ENCODE data around the gene AXIN1. TPM values are rescaled to one million over a fixed set of nuclear protein-coding genes. Genes with fewer than 3 reads are reported as not detected.

AXIN1 gene
- total RNA-seq, 2 donors from 2014 or later: 16.2 to 18.4 TPM

DNA sequence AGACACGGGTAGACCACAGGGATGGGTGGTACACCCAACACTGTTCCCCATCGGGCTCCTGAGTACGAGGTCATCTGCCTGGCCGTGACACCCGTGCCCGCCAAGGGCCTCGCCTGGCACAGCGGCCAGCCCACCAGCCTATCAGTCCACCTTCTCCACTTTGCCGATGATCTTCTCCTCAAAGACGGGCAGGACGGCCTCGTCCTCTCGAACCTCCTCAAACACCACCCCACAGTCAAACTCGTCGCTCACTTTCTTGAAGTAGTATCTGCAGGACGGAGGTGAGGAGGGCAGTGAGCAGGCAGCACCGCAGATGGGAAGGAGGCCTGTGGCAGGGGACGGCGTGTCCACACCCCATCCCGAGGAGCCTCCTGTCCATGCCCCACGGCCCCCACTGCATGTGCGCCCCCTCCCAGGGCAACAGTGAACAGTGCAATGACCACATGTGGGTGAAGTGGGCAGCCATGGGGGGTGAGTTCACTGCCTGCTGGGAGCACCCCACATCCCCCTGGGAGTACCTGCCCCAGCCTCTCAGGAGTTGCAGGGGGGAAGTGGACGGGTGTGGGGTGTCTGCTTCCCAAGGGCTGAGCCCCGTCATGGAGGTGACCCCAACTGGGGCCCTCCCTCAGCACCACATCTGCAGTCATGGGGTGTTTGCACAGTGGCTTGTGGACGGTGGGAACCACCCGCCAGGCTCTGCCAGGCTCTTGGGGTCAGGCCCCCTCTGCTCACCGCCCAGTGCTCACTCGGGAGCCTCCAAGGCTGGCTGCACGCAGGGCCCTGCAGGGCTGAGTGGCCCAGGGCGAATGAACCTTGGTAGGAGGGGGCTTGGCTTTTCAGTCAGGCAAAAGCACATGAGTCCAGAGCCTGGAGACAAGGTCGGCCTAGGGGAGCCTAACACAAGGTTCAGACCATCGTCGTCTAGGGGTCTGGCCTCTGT, 64.3 kb downstream of the AXIN1 start:
- Mint-ChIP-seq H3K4me1 (no peaks in the 10 kb centered on the region), H3K9me3 (no peaks in the 10 kb centered on the region), H3K27ac (no peak overlapping the region), H3K36me3 (ENCODE audit: low read depth) (peaks cover 25% of the 10 kb centered on the region), H3K27me3 (no peaks in the 10 kb centered on the region), H3K4me3 (no peak overlapping the region)
- ATAC-seq (replicated peaks): no peak

GRCh38 chr16:287298-287811, 65.2 kb downstream of the AXIN1 start:
- Mint-ChIP-seq H3K4me1 (no peaks in the 10 kb centered on the region), H3K27ac (no peak overlapping the region), H3K36me3 (ENCODE audit: low read depth) (peaks cover 19% of the 10 kb centered on the region), H3K9me3 (no peaks in the 10 kb centered on the region), H3K4me3 (no peak overlapping the region), H3K27me3 (no peaks in the 10 kb centered on the region)
- no peak for ATAC-seq (replicated peaks)

DNA sequence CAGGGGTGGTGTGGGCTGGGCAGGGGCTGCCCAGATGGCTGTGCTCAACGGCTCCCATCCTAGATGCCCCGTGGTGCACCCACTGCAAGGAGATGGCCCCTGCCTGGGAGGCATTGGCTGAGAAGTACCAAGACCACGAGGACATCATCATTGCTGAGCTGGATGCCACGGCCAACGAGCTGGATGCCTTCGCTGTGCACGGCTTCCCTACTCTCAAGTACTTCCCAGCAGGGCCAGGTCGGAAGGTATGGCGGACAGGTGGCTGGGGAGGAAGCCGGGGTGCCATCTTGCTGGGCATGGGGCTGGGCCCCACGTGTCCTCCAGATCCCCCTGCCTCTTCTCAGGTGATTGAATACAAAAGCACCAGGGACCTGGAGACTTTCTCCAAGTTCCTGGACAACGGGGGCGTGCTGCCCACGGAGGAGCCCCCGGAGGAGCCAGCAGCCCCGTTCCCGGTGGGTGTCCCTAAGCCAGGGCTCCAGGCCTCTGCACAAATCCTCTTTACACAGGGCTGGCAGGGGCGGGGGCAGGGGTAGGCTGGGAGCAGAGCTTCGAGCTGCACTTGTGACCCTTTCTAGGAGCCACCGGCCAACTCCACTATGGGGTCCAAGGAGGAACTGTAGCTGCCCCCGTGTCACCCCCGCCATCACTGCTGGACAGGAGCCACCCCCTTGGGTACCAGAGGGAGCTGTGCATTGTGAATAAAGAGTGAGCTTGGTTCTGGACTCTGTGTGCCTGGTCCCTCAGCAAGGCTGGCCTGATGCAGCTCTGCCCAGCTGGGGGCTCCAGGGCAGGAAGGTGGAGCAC, 65.8 kb downstream of the AXIN1 start:
- Mint-ChIP-seq H3K27me3 (no peaks in the 10 kb centered on the region), H3K36me3 (ENCODE audit: low read depth) (peaks cover 14% of the 10 kb centered on the region), H3K27ac (no peak overlapping the region), H3K4me3 (no peak overlapping the region), H3K9me3 (no peaks in the 10 kb centered on the region), H3K4me1 (no peaks in the 10 kb centered on the region)
- no peak for ATAC-seq (replicated peaks)

DNA sequence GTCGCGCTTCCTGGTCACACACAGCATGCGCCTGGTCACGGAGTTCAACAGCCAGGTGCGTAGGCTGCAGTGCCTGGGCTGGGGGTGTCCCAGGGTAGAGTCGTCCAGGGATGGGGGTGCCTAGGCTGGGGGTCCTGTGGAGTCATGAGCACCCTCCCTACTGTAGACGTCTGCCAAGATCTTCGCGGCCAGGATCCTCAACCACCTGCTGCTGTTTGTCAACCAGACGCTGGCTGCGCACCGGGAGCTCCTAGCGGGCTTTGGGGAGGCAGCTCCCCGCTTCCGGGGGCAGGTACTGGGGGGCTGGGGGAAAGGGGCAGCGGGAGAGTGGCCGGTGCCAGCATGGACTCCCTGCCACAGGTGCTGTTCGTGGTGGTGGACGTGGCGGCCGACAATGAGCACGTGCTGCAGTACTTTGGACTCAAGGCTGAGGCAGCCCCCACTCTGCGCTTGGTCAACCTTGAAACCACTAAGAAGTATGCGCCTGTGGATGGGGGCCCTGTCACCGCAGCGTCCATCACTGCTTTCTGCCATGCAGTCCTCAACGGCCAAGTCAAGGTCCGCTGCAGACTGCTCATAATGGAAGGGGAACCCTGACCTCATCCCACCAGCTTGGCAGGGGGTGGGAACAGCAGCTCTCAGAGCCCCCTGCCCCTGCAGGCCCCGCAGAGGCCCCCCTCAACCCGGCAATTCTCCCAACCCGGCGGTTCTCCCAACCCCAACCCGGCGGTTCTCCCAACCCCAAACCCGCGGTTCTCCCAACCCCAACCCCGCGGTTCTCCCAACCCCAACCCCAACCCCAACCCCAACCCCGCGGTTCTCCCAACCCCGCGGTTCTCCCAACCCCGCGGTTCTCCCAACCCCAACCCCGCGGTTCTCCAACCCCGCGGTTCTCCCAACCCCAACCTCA, 67.1 kb downstream of the AXIN1 start:
- no peaks in the 10 kb centered on the region for H3K27me3 Mint-ChIP-seq
- no peak overlapping the region for H3K27ac Mint-ChIP-seq
- H3K9me3 Mint-ChIP-seq: no peaks in the 10 kb centered on the region
- peaks cover 12% of the 10 kb centered on the region for H3K36me3 Mint-ChIP-seq (ENCODE audit: low read depth)
- H3K4me1 Mint-ChIP-seq: no peaks in the 10 kb centered on the region
- no peak for ATAC-seq (replicated peaks)
- H3K4me3 Mint-ChIP-seq: no peak overlapping the region

- no peak for ATAC-seq (replicated peaks)
- Mint-ChIP-seq H3K4me1 (no peaks in the 10 kb centered on the region), H3K9me3 (no peaks in the 10 kb centered on the region), H3K36me3 (ENCODE audit: low read depth) (peaks cover 12% of the 10 kb centered on the region), H3K27ac (no peak overlapping the region), H3K4me3 (no peak overlapping the region), H3K27me3 (no peaks in the 10 kb centered on the region)
Measured at GRCh38 chr16:284204-285120, 68.1 kb downstream of the AXIN1 start.

GRCh38 chr16:283033-283805, 69.3 kb downstream of the AXIN1 start, which contains the start of gene PDIA2:
TSS of gene PDIA2 (plus strand) at chr16:283164. CDS start at chr16:283170, 6 bp downstream.
- Mint-ChIP-seq H3K27me3 (no peaks in the 10 kb centered on the region), H3K9me3 (no peaks in the 10 kb centered on the region), H3K4me3 (no peak within 1 kb of the TSS), H3K27ac (no peak within 1 kb of the TSS), H3K36me3 (ENCODE audit: low read depth) (peaks cover 6% of the 10 kb centered on the region), H3K4me1 (no peaks in the 10 kb centered on the region)
- no peak for ATAC-seq (replicated peaks)

DNA sequence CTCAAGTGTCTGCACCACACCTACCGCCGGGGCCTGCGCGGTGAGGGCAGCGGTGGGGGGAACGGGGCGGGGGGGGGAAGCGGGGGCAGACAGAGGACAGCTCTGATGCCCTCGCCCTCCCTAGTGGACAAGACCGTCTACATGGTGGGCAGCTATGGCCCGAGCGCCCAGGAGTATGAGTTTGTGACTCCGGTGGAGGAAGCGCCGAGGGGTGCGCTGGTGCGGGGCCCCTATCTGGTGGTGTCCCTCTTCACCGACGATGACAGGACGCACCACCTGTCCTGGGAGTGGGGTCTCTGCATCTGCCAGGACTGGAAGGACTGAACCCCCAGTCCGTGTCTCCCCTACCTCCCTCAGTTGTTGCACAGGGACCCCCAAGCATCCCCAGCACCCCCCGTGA, 70.0 kb downstream of the AXIN1 start:
- no peaks in the 10 kb centered on the region for H3K4me1 Mint-ChIP-seq
- H3K27ac Mint-ChIP-seq: no peak overlapping the region
- no peaks in the 10 kb centered on the region for H3K36me3 Mint-ChIP-seq (ENCODE audit: low read depth)
- H3K9me3 Mint-ChIP-seq: no peaks in the 10 kb centered on the region
- ATAC-seq (replicated peaks): no peak
- H3K4me3 Mint-ChIP-seq: no peak overlapping the region
- no peaks in the 10 kb centered on the region for H3K27me3 Mint-ChIP-seq

DNA sequence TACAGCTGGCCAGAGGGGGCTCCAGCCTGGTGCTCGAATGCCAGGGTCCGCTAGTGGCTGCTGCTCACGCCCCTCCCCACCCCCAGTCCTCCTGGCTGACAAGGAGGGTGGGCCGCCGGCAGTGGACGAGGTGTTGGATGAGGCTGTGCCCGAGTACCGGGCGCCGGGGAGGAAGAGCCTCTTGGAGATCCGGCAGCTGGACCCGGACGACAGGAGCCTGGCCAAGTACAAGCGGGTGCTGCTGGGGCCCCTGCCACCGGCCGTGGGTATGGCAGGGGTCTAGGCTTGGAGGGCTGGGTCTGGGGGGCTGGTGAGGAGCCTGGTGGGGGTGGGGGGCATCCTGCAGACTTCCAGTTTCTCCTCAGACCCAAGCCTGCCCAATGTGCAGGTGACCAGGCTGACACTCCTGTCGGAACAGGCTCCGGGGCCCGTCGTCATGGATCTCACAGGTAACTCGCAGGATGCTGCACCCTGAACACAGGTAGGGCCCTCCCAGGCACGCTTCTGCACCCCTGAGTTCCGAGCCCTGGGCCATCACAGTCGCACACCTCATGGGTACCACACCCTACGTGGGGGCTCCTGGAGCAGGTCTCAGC, 70.8 kb downstream of the AXIN1 start:
- Mint-ChIP-seq H3K4me1 (no peaks in the 10 kb centered on the region), H3K27ac (no peak overlapping the region), H3K36me3 (ENCODE audit: low read depth) (no peaks in the 10 kb centered on the region), H3K4me3 (no peak overlapping the region), H3K27me3 (no peaks in the 10 kb centered on the region), H3K9me3 (no peaks in the 10 kb centered on the region)
- ATAC-seq (replicated peaks): no peak

DNA sequence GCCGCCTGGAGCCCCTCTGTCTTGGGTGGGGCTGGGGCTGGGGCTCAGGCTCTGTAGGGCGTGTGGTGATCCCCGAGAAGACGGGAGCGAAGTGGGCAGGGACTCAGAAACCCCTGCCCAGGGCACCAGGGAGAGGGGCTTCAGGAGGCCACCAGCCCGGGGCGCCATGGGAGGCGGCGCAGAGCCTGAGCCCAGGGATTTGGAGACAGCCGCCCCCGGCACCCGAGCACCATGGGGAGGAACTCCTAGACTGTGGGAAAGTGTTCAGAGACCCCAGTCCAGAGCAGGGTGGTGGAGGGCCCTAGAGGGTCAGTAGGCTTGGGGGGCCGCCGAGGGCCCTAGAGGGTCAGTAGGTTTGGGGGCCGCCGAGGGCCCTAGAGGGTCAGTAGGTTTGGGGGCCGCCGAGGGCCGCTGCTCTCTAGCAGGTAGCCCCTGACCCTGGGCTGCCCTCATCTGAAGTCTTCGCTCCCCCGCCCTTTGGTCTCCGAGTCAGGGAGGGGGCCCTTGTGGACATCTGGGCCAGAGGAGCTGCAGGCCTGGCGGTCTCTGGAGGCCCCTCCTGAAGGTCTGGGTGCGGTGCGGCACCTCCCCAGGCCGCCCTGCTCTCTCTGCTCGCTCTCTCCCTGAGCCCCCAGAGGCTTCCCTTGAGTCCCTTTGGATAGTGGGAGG, 71.4 kb downstream of the AXIN1 start:
- peaks cover 3% of the 10 kb centered on the region for H3K27me3 Mint-ChIP-seq
- no peaks in the 10 kb centered on the region for H3K4me1 Mint-ChIP-seq
- ATAC-seq (replicated peaks): no peak
- no peak overlapping the region for H3K4me3 Mint-ChIP-seq
- no peak overlapping the region for H3K27ac Mint-ChIP-seq
- no peaks in the 10 kb centered on the region for H3K9me3 Mint-ChIP-seq
- H3K36me3 Mint-ChIP-seq (ENCODE audit: low read depth): no peaks in the 10 kb centered on the region

DNA sequence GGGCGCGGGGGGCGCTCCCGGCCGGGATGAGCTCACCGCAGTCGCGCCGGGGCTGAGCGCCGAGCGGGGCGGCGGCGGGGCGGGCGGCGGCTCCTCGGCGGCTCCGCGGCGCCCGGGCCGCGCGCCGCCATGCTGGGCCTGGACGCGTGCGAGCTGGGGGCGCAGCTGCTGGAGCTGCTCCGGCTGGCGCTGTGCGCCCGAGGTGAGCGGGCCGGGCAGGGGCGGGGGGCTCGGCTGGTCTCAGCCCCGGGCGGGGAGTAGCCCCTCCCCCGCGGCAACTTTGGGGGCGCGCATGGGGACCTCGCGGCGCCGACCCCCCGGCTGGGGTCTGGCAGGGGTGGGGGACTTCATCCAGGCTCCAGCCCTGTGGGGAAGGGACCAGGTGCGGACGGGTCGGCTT, 72.0 kb downstream of the AXIN1 start, which contains the start of gene ARHGDIG:
ARHGDIG (plus strand) TSS at position 40 of the 400 bp plus-strand sequence; CDS start at position 130, 90 bp downstream.
- Mint-ChIP-seq H3K27me3 (peaks cover 3% of the 10 kb centered on the region), H3K27ac (no peak within 1 kb of the TSS), H3K4me3 (no peak within 1 kb of the TSS), H3K4me1 (no peaks in the 10 kb centered on the region), H3K36me3 (ENCODE audit: low read depth) (no peaks in the 10 kb centered on the region), H3K9me3 (no peaks in the 10 kb centered on the region)
- no peak for ATAC-seq (replicated peaks)

DNA sequence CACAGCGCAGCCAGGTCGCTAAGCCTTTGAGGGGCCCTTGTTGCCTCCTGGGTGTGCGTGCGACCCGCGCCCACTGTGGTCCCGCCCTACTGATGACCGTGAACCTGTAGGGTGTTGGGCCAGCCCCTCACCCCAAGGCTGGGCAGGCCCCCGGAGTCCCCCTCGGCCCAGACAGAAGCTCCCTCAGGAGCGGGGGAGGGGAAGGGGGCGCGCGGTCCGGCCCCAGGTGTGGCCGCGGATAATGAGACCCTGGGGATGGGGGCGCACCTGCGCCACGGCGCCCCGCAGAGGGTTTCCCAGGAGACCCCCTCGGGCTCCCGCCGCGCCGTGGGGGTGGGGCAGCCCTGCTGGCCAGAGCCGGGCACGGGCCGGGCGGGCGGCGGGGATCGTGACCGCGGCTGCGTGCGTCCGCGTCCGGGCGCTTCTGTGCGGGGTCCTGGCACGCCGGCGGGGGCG, 72.5 kb downstream of the AXIN1 start:
- ATAC-seq (replicated peaks): no peak
- Mint-ChIP-seq H3K36me3 (ENCODE audit: low read depth) (no peaks in the 10 kb centered on the region), H3K27me3 (peaks cover 3% of the 10 kb centered on the region), H3K27ac (no peak overlapping the region), H3K4me3 (no peak overlapping the region), H3K9me3 (no peaks in the 10 kb centered on the region), H3K4me1 (no peaks in the 10 kb centered on the region)

GRCh38 chr16:279531-279930, 73.0 kb downstream of the AXIN1 start:
- Mint-ChIP-seq H3K9me3 (no peaks in the 10 kb centered on the region), H3K4me3 (no peak overlapping the region), H3K27me3 (peaks cover 3% of the 10 kb centered on the region), H3K4me1 (no peaks in the 10 kb centered on the region), H3K36me3 (ENCODE audit: low read depth) (no peaks in the 10 kb centered on the region), H3K27ac (no peak overlapping the region)
- ATAC-seq (replicated peaks): no peak
